DND-41 (cell line): ENCODE results near the gene FBLN1.

Source experiments
- CTCF ChIP-seq: IDR thresholded peaks from 2 replicates; pipeline ENCODE4 v1.5.1; 2012; ENCODE audit warnings: borderline replicate concordance, low read length, moderate library complexity, mild to moderate bottlenecking; ENCODE audit not compliant: poor library complexity, severe bottlenecking; ENCODE audit errors: extremely low read depth
- EZH2 ChIP-seq: IDR thresholded peaks from 3 replicates; pipeline ENCODE4 v1.6.1; 2012; ENCODE audit warnings: borderline replicate concordance, low read depth, mild to moderate bottlenecking, moderate library complexity, low read length, inconsistent platforms; ENCODE audit not compliant: severe bottlenecking

DNA sequence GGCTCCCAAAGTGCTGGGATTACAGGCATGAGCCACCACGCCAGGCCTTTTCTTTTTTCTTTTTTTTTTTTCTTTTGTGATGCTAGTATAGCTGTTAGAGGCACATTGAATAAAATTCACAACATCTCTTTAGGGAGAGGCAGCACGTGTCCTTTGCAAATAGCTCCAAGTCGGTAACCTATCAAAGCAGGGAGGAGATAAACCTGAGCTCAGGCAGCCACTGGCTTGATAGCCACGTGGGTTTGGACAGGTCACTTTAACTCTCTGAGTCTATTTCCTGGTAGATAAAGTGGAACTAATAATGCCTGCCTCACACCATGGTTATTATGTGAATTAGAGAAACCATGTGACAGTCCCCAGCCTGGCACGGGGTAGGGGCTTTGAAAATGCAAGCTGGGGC lies 125.8 kb downstream of the FBLN1 start:
- TF ChIP-seq EZH2 (no peak), CTCF (no peak)
